ENCODE measurements around the gene ADGRD2.

The ADGRD2 gene

GRCh38 chr9:124506931-124507879 lies 57.0 kb downstream of the ADGRD2 start, which contains the start of gene NR5A1:
Gene NR5A1 (minus strand): TSS chr9:124507399. CDS start chr9:124503395, 4,004 bp downstream.
- no peak for DNase-seq (ENCODE audit: low read depth in 1 of 2, low spot score in 1 of 2)

GRCh38 chr9:124507880-124508423 lies 57.7 kb downstream of the ADGRD2 start:
- no peak for DNase-seq (ENCODE audit: low read depth in 1 of 2, low spot score in 1 of 2)

GRCh38 chr9:124510650-124511425 lies 60.6 kb downstream of the ADGRD2 start:
- no peak for DNase-seq (ENCODE audit: low read depth in 1 of 2, low spot score in 1 of 2)

- DNase-seq (ENCODE audit: low read depth in 1 of 2, low spot score in 1 of 2), result no peak
Observed at GRCh38 chr9:124511426-124511840, 61.2 kb downstream of the ADGRD2 start.

- no peak for DNase-seq (ENCODE audit: low read depth in 1 of 2, low spot score in 1 of 2)
Observed at GRCh38 chr9:124511891-124512805, 61.9 kb downstream of the ADGRD2 start.

- DNase-seq (ENCODE audit: low read depth in 1 of 2, low spot score in 1 of 2), result no peak
Observed at GRCh38 chr9:124512806-124513204, 62.6 kb downstream of the ADGRD2 start.

- no peak for DNase-seq (ENCODE audit: low read depth in 1 of 2, low spot score in 1 of 2)
Observed at GRCh38 chr9:124513376-124513994, 63.2 kb downstream of the ADGRD2 start.

- DNase-seq (ENCODE audit: low read depth in 1 of 2, low spot score in 1 of 2), result no peak
Observed at GRCh38 chr9:124514125-124514524, 63.9 kb downstream of the ADGRD2 start.

- no peak for DNase-seq (ENCODE audit: low read depth in 1 of 2, low spot score in 1 of 2)
Observed at GRCh38 chr9:124514874-124515273, 64.6 kb downstream of the ADGRD2 start.

- DNase-seq (ENCODE audit: low read depth in 1 of 2, low spot score in 1 of 2), result no peak
Observed at GRCh38 chr9:124517600-124517999, 67.3 kb downstream of the ADGRD2 start.

GRCh38 chr9:124518116-124518515 lies 67.9 kb downstream of the ADGRD2 start:
- DNase-seq (ENCODE audit: low read depth in 1 of 2, low spot score in 1 of 2), result no peak

- no peak for DNase-seq (ENCODE audit: low read depth in 1 of 2, low spot score in 1 of 2)
Observed at GRCh38 chr9:124520206-124520596, 70.0 kb downstream of the ADGRD2 start.

GRCh38 chr9:124521142-124521541 lies 70.9 kb downstream of the ADGRD2 start:
- no peak for DNase-seq (ENCODE audit: low read depth in 1 of 2, low spot score in 1 of 2)

GRCh38 chr9:124522121-124523098 lies 72.2 kb downstream of the ADGRD2 start:
- no peak for DNase-seq (ENCODE audit: low read depth in 1 of 2, low spot score in 1 of 2)

GRCh38 chr9:124526174-124526573 lies 75.9 kb downstream of the ADGRD2 start:
- DNase-seq (ENCODE audit: low read depth in 1 of 2, low spot score in 1 of 2), result no peak

GRCh38 chr9:124527781-124528180 lies 77.5 kb downstream of the ADGRD2 start:
- DNase-seq (ENCODE audit: low read depth in 1 of 2, low spot score in 1 of 2), result no peak

Measured in activated T-helper 1 cell treated with anti-CD3 and anti-CD28 coated beads, Interleukin-2, amount 50 U/mL, for 16 hours (primary cell).